B cell (primary cell): ENCODE results near the gene EGFR. TPM values are rescaled to one million over a fixed set of nuclear protein-coding genes. Genes with fewer than 3 reads are reported as not detected.

Experiments
- ATAC-seq: fragments of 200-7000 bp; cut with Tn5 transposase; one replicate; pipeline ENCODE4 v1.10.0; 2021; ENCODE audit warnings: low read depth, mild to moderate bottlenecking, moderate number of reproducible peaks, moderate library complexity
- CTCF ChIA-PET: fragments of 350-600 bp; sonication (Branson Sonifier 250); formaldehyde crosslinking; loops from one replicate; lab custom pipeline; 2021; ENCODE audit warnings: antibody characterized with exemption, inconsistent platforms; lab: Charles Lee
- POLR2A ChIA-PET: fragments of 350-600 bp; sonication (Branson Sonifier 250); formaldehyde crosslinking; loops from one replicate; lab custom pipeline; 2021; ENCODE audit warnings: antibody characterized with exemption; lab: Charles Lee
- DNase-seq: peaks from one replicate; pipeline ENCODE4 v3.0.0; 2013
- H2AFZ ChIP-seq: 2 replicates; pipeline ENCODE4 v1.6.1; 2012; ENCODE audit warnings: mild to moderate bottlenecking, low read depth, low read length; ENCODE audit not compliant: insufficient read depth, poor library complexity, severe bottlenecking
- H3K27ac ChIP-seq, 2 donors: 1 replicate in 1 of 2; 2 replicates in 1 of 2; pipeline ENCODE4 v1.5.1; 2012 to 2013; ENCODE audit warnings: low read length in 2 of 2, mild to moderate bottlenecking in 2 of 2, moderate library complexity in 1 of 2
- H3K27me3 ChIP-seq, 4 experiments: fragments of 200-600 bp in 1 of 4; sonication (generic) in 1 of 4; replicated peaks in 1 of 4; 1 replicate in 2 of 4; 2 replicates in 2 of 4; pipeline versions ENCODE4 v1.6.1 to v1.7.0; 2013 to 2016; ENCODE audit warnings: low read length in 3 of 4, mild to moderate bottlenecking in 2 of 4, mixed read lengths in 1 of 4, moderate library complexity in 1 of 4; ENCODE audit not compliant: insufficient read depth in 4 of 4, control insufficient read depth in 3 of 4; ENCODE audit errors: control extremely low read depth in 1 of 4
- H3K36me3 ChIP-seq, 2 experiments: replicated peaks in 1 of 2; 1 replicate in 1 of 2; 2 replicates in 1 of 2; pipeline versions ENCODE4 v1.6.1 to v1.7.1; 2013; ENCODE audit warnings: low read length in 1 of 2; ENCODE audit not compliant: insufficient read depth in 2 of 2, control insufficient read depth in 1 of 2; ENCODE audit errors: control extremely low read depth in 1 of 2, extremely low read depth in 1 of 2
- H3K4me1 ChIP-seq, 2 donors: fragments of 200-600 bp in 1 of 2; sonication (generic) in 1 of 2; 1 replicate in 1 of 2; 2 replicates in 1 of 2; pipeline versions ENCODE4 v1.5.1 to v1.6.1; 2013 to 2017; ENCODE audit warnings: low read length in 2 of 2; ENCODE audit not compliant: control insufficient read depth in 2 of 2, insufficient read depth in 2 of 2
- H3K4me2 ChIP-seq: replicated peaks from 2 replicates; pipeline ENCODE3; 2012; ENCODE audit warnings: mild to moderate bottlenecking, low read depth, low read length; ENCODE audit not compliant: poor library complexity, severe bottlenecking
- H3K4me3 ChIP-seq, 5 experiments: fragments of 200-600 bp in 1 of 5; sonication (generic) in 1 of 5; 1 replicate in 3 of 5; 2 replicates in 2 of 5; pipeline versions ENCODE4 v1.5.1 to v1.7.0; 2011 to 2016; ENCODE audit warnings: low read length in 4 of 5, mild to moderate bottlenecking in 4 of 5, low read depth in 2 of 5, control low read depth in 1 of 5, moderate library complexity in 1 of 5; ENCODE audit not compliant: insufficient read depth in 1 of 5; ENCODE audit errors: control extremely low read depth in 1 of 5, extremely low read depth in 1 of 5
- H3K79me2 ChIP-seq: fragments of 200-600 bp; sonication (generic); one replicate; pipeline ENCODE4 v1.6.0; 2016; ENCODE audit warnings: low read length; ENCODE audit not compliant: control insufficient read depth, insufficient read depth
- H3K9ac ChIP-seq: fragments of 200-600 bp; sonication (generic); 2 replicates; pipeline ENCODE4 v1.6.1; 2017; ENCODE audit warnings: mild to moderate bottlenecking, low read length, moderate library complexity
- H3K9me3 ChIP-seq, 3 donors: one replicate each; pipeline versions ENCODE4 v1.6.1 to v1.7.1; 2013; ENCODE audit warnings: low read length in 2 of 3; ENCODE audit not compliant: control insufficient read depth in 2 of 3, insufficient read depth in 1 of 3; ENCODE audit errors: control extremely low read depth in 1 of 3
- H4K20me1 ChIP-seq: 2 replicates; pipeline ENCODE4 v1.6.0; 2012; ENCODE audit warnings: mild to moderate bottlenecking, low read length; ENCODE audit not compliant: insufficient read depth, control insufficient read depth, poor library complexity, severe bottlenecking
- H3K27ac Mint-ChIP-seq: one replicate; pipeline ENCODE4 v1.8.0; 2021; ENCODE audit warnings: mixed read lengths
- H3K27me3 Mint-ChIP-seq: one replicate; pipeline ENCODE4 v1.8.0; 2021; ENCODE audit warnings: mixed read lengths
- H3K4me1 Mint-ChIP-seq: one replicate; pipeline ENCODE4 v1.8.0; 2021; ENCODE audit warnings: mixed read lengths
- H3K4me3 Mint-ChIP-seq: one replicate; pipeline ENCODE4 v1.8.0; 2021; ENCODE audit warnings: mixed read lengths
- H3K9me3 Mint-ChIP-seq: one replicate; pipeline ENCODE4 v1.8.0; 2022; ENCODE audit warnings: mixed read lengths; ENCODE audit not compliant: insufficient read depth
- CTCF ChIP-seq: fragments of 200-600 bp; IDR thresholded peaks from one replicate; pipeline ENCODE4 v1.8.0; 2022; ENCODE audit warnings: antibody characterized with exemption, mild to moderate bottlenecking
- EZH2 ChIP-seq: IDR thresholded peaks from 2 replicates; pipeline ENCODE4 v1.6.1; 2012; ENCODE audit warnings: borderline replicate concordance, low read depth, mild to moderate bottlenecking, moderate library complexity, low read length; ENCODE audit not compliant: insufficient read depth, poor library complexity, severe bottlenecking
- WGBS: methylation state at CpG from one replicate; pipeline ENCODE4 v1.1.5; 2013; ENCODE audit warnings: missing lambda C conversion rate; ENCODE audit not compliant: insufficient coverage; 5-methylcytosine and 5-hydroxymethylcytosine counted together
- intact Hi-C: fragments of 100-400 bp; cut with micrococcal nuclease; formaldehyde crosslinking; loops from one replicate; pipeline ENCODE4 v1.10.0; 2022
- polyA plus RNA-seq: library from polyadenylated mRNA; depleted of rRNA; stranded (reverse); fragments of >200 nt; gene quantifications from 2 replicates; pipeline ENCODE4 v1.2.3, GENCODE V29; 2012
- total RNA-seq, 2 donors: library from RNA; stranded (reverse); fragments of 120-200 nt in 1 of 2; gene quantifications; 1 replicate in 1 of 2; 2 replicates in 1 of 2; pipeline versions ENCODE4 v1.2.3 to v1.2.4, GENCODE V29; 2013 to 2022

The EGFR gene
- total and polyA plus RNA-seq, 2 donors (not counting 1 experiment from before 2014, with no cell fraction given): not detected

GRCh38 chr7:55133630-55134358, 115.0 kb downstream of the EGFR start:
- intact Hi-C loops: no loop called here
- Histone ChIP-seq H3K9me3 (peaks cover under 1 to 6% (median 3%) of the 10 kb centered on the region in 3 donors), H3K4me1 (no peaks in the 10 kb centered on the region), H3K27ac (no peak overlapping the region), H2AFZ (no peak overlapping the region), H4K20me1 (no peaks in the 10 kb centered on the region), H3K4me3 (no peak overlapping the region), H3K27me3 (no peaks in the 10 kb centered on the region), H3K79me2 (no peaks in the 10 kb centered on the region), H3K4me2 (no peak overlapping the region), H3K36me3 (no peaks in the 10 kb centered on the region), H3K9ac (no peak overlapping the region)
- Mint-ChIP-seq H3K27ac (no peak overlapping the region), H3K27me3 (peaks cover 9% of the 10 kb centered on the region), H3K9me3 (peaks cover 2% of the 10 kb centered on the region), H3K4me3 (no peak overlapping the region), H3K4me1 (no peaks in the 10 kb centered on the region)
- ChIA-PET POLR2A (no interaction called here), CTCF (no interaction called here)
- DNase-seq: no peak
- TF ChIP-seq EZH2 (no peak), CTCF (no peak)
- 75% methylated on average over 15 of the region's 16 CpGs for WGBS
- ATAC-seq: no peak

GRCh38 chr7:55134359-55134725, 115.5 kb downstream of the EGFR start:
- ATAC-seq: no peak
- Histone ChIP-seq H3K4me2 (no peak overlapping the region), H3K4me3 (no peak overlapping the region), H3K79me2 (no peaks in the 10 kb centered on the region), H3K9ac (no peak overlapping the region), H3K4me1 (no peaks in the 10 kb centered on the region), H3K36me3 (no peaks in the 10 kb centered on the region), H3K27ac (no peak overlapping the region), H2AFZ (no peak overlapping the region), H3K27me3 (no peaks in the 10 kb centered on the region), H4K20me1 (no peaks in the 10 kb centered on the region), H3K9me3 (peaks cover 3 to 6% (median 3%) of the 10 kb centered on the region in 3 donors)
- no CpG with 5 or more reads among the region's 4 CpGs for WGBS
- peaks cover 4% of the 10 kb centered on the region for H3K9me3 Mint-ChIP-seq
- H3K27ac Mint-ChIP-seq: no peak overlapping the region
- ChIA-PET POLR2A (no interaction called here), CTCF (no interaction called here)
- peaks cover 9% of the 10 kb centered on the region for H3K27me3 Mint-ChIP-seq
- no peak overlapping the region for H3K4me3 Mint-ChIP-seq
- DNase-seq: no peak
- TF ChIP-seq EZH2: no peak
- TF ChIP-seq CTCF: no peak
- intact Hi-C loops: no loop called here
- no peaks in the 10 kb centered on the region for H3K4me1 Mint-ChIP-seq
